Adrenal gland (tissue), 12 donors: Measurements from ENCODE around the gene SLC25A23. TPM values are rescaled to one million over a fixed set of nuclear protein-coding genes. Genes with fewer than 3 reads are reported as not detected.

Experiments
- DNase-seq, 7 donors: peaks; one replicate each; pipeline ENCODE4 v3.0.0-alpha.2; 2019 to 2020
- H3K27ac ChIP-seq, 5 donors: fragments of 200-600 bp; sonication (generic) in 4 of 5; 1 replicate in 3 of 5; 2 replicates in 2 of 5; pipeline versions ENCODE4 v1.5.1 to v1.8.0; 2016 to 2020; ENCODE audit warnings: mild to moderate bottlenecking in 1 of 5
- H3K27me3 ChIP-seq: fragments of 200-600 bp; 2 replicates; pipeline ENCODE4 v1.8.0; 2021
- H3K36me3 ChIP-seq, 2 donors: fragments of 200-600 bp; replicated peaks in 1 of 2; 1 replicate in 1 of 2; 2 replicates in 1 of 2; pipeline versions ENCODE4 v1.5.1 to v1.8.0; 2018 to 2022
- H3K4me1 ChIP-seq, 2 donors: fragments of 200-600 bp; replicated peaks in 1 of 2; 1 replicate in 1 of 2; 2 replicates in 1 of 2; pipeline versions ENCODE4 v1.5.1 to v1.8.0; 2018 to 2021
- H3K4me3 ChIP-seq, 4 donors: fragments of 200-600 bp; sonication (generic) in 3 of 4; one replicate each; pipeline ENCODE4 v1.5.1; 2016 to 2018
- H3K9me3 ChIP-seq, 3 donors: fragments of 200-600 bp; sonication (generic) in 1 of 3; replicated peaks in 1 of 3; 1 replicate in 2 of 3; 2 replicates in 1 of 3; pipeline versions ENCODE4 v1.5.1 to v1.8.0; 2016 to 2021
- POLR2A ChIP-seq, 2 donors: fragments of 450-650 bp; IDR thresholded peaks; one replicate each; pipeline ENCODE4 v1.6.1; 2017; ENCODE audit warnings: antibody characterized with exemption in 2 of 2, mild to moderate bottlenecking in 2 of 2, moderate library complexity in 1 of 2
- WGBS, 4 donors: extraction: QIAGEN DNeasy Blood & Tissue Kit in 2 of 4; methylation state at CpG; one replicate each; pipeline versions ENCODE4 v1.1.5 to v1.1.7; 2013 to 2017; 5-methylcytosine and 5-hydroxymethylcytosine counted together
- intact Hi-C, 2 donors: fragments of 100-400 bp; cut with DNase I; formaldehyde crosslinking; loops; one replicate each; pipeline versions ENCODE4 v1.14.1 to v1.15.0; 2022 to 2023
- polyA plus RNA-seq, 3 donors: library from polyadenylated mRNA; stranded (reverse); fragments of 200-250 nt in 2 of 3; fragments of 350-450 nt in 1 of 3; fragmentation: Illumina TruSeq in 1 of 3; extraction: RNeasy Lipid Tissue Mini Kit (QIAGEN cat#74804) in 1 of 3; gene quantifications; one replicate each; pipeline ENCODE4 v1.2.3, GENCODE V29; 2013 to 2014
- total RNA-seq, 9 donors: library from RNA; depleted of rRNA in 4 of 9; stranded (reverse); fragments of >200 nt in 4 of 9; fragments of 120-200 nt in 1 of 9; fragmentation: NEBNext Ultra II Directional in 1 of 9; extraction: Animal tissue kit (Norgen Biotek cat#: 25700) in 1 of 9; gene quantifications; one replicate each; pipeline versions ENCODE4 v1.1.0 to v1.2.4, GENCODE V29; 2013 to 2023
- TF ChIP-seq, protein P1 (sequence below), 6 experiments: fragments of 450-650 bp in 4 of 6; fragments of 200-600 bp in 2 of 6; sonication (generic) in 1 of 6; IDR thresholded peaks; 1 replicate in 5 of 6; 2 replicates in 1 of 6; pipeline versions ENCODE4 v1.5.1 to v1.8.0; 2016 to 2021; ENCODE audit warnings: antibody characterized with exemption in 6 of 6, mild to moderate bottlenecking in 2 of 6, moderate library complexity in 1 of 6
- donor health status: healthy with polysubstance abuse.
- donor health status: Bipolar disorder and iron deficiency.
- donor health status: DM: yes; HTN: yes; CAD: no.
- donor health status: DM: no; HTN: no; CAD: no.
- donor health status: DM: no; HTN: no; CAD: no.
- donor health status: DM: yes; HTN: yes; CAD: no.

Gene SLC25A23
- total and polyA plus RNA-seq, 12 donors = 41.2 to 189 (median 69.1) TPM

- intact Hi-C loops = no loop called here
- 88 to 91% (median 89%) methylated on average over 2 to 3 of the region's 3 CpGs for WGBS, 4 donors
These were observed 18.7 kb downstream of the SLC25A23 start for GRCh38 chr19:6440905-6441304.

DNA sequence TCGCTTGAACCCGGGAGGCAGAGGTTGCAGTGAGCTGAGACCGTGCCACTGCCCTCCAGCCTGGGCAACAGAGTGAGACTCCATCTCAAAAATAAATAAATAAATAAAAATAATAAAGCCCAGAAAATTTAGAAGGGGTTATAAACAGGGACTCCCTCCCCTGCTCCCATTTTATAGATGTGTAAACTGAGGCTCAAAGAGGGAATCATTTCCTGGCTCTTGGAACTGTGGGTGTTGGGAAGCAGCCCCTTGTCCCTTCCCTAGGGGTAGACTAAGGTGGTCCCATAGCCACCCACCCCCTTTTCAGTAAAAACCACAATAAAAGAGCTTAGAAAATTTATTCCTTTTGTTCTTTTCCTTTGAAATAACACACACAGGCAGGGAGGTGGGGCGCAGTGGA lies 19.8 kb downstream of the SLC25A23 start:
- H3K27me3 ChIP-seq = no peaks in the 10 kb centered on the region
- H3K27ac ChIP-seq = no peak overlapping the region
- intact Hi-C loops = no loop called here
- TF ChIP-seq POLR2A (IDR thresholded peaks at IDR 0.05) = no peak
- TF ChIP-seq, protein P1, sequence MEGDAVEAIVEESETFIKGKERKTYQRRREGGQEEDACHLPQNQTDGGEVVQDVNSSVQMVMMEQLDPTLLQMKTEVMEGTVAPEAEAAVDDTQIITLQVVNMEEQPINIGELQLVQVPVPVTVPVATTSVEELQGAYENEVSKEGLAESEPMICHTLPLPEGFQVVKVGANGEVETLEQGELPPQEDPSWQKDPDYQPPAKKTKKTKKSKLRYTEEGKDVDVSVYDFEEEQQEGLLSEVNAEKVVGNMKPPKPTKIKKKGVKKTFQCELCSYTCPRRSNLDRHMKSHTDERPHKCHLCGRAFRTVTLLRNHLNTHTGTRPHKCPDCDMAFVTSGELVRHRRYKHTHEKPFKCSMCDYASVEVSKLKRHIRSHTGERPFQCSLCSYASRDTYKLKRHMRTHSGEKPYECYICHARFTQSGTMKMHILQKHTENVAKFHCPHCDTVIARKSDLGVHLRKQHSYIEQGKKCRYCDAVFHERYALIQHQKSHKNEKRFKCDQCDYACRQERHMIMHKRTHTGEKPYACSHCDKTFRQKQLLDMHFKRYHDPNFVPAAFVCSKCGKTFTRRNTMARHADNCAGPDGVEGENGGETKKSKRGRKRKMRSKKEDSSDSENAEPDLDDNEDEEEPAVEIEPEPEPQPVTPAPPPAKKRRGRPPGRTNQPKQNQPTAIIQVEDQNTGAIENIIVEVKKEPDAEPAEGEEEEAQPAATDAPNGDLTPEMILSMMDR (IDR thresholded peaks at IDR 0.05) = no peak
- no peaks in the 10 kb centered on the region for H3K4me1 ChIP-seq
- H3K9me3 ChIP-seq = no peaks in the 10 kb centered on the region
- H3K36me3 ChIP-seq = no peaks in the 10 kb centered on the region
- H3K4me3 ChIP-seq = no peak overlapping the region
- no peak for DNase-seq
- WGBS, 4 donors = 70 to 86% (median 81%) methylated on average over 4 of the region's 4 CpGs

More at GRCh38 chr19:6440905-6441304, 18.7 kb downstream of the SLC25A23 start:
- DNase-seq = no peak
- Histone ChIP-seq H3K9me3 (no peaks in the 10 kb centered on the region), H3K4me1 (no peaks in the 10 kb centered on the region), H3K27ac (no peak overlapping the region), H3K27me3 (no peaks in the 10 kb centered on the region), H3K4me3 (no peak overlapping the region), H3K36me3 (no peaks in the 10 kb centered on the region)
- no peak for TF ChIP-seq POLR2A (IDR thresholded peaks at IDR 0.05)
- TF ChIP-seq, protein P1 (IDR thresholded peaks at IDR 0.05) = no peak

DNA sequence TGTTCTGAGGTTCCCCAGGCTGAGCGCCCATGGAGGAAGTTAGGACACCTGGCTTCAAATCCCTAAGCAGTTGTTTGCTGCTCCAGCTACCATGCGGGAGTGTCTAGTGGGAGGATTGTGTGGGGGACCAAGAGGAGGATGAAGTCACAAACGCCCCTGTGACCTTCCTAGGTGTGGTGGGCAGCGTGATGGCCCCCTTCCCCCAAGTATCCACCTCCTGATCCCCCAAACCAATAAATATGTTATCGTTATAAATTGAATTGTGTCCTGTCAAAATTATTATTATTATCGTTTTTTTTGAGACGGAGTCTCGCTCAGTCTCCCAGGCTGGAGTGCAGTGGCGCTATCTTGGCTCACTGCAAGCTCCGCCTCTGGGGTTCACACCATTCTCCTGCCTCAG lies 25.9 kb downstream of the SLC25A23 start, which contains the start of gene SLC25A41:
Gene SLC25A41, minus strand, starts transcription at position 101 of the 400 bp plus-strand sequence. Its CDS starts 70 bp downstream, at position 31.
- 86 to 94% (median 89%) methylated on average over 9 to 10 of the region's 10 CpGs for WGBS, 4 donors
- TF ChIP-seq, protein P1 (IDR thresholded peaks at IDR 0.05) = no peak
- no peak for TF ChIP-seq POLR2A (IDR thresholded peaks at IDR 0.05)

DNA sequence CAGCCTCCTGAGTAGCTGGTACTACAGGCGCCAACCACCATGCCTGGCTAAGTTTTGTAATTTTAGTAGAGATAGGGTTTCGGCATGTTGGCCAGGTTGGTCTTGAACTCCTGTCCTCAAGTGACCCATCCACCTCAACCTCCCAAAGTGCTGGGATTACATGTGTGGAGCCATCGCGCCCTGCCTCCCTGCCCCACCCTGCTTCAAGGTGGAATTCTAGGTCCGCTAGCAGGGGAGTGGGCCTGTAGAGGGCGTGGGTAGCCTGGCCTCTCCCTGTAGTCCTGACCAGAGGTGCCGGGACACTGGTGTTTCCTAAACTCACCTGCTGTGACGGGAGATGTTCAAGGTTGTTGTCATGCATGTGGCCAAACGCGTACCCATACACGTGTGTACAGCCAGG lies 26.4 kb downstream of the SLC25A23 start:
- Histone ChIP-seq H3K27me3 (no peaks in the 10 kb centered on the region), H3K36me3 (no peaks in the 10 kb centered on the region), H3K9me3 (no peaks in the 10 kb centered on the region), H3K4me3 (no peak overlapping the region), H3K27ac (no peak overlapping the region), H3K4me1 (no peaks in the 10 kb centered on the region)
- intact Hi-C loops = no loop called here
- 86 to 96% (median 90%) methylated on average over 3 to 11 of the region's 11 CpGs for WGBS, 4 donors
- no peak for TF ChIP-seq POLR2A (IDR thresholded peaks at IDR 0.05)
- TF ChIP-seq, protein P1 (IDR thresholded peaks at IDR 0.05) = no peak
- no peak for DNase-seq

More for the DNA sequence above, 25.9 kb downstream of the SLC25A23 start, which contains the start of gene SLC25A41:
- no peaks in the 10 kb centered on the region for H3K27me3 ChIP-seq
- no peak within 1 kb of the TSS for H3K27ac ChIP-seq
- H3K4me1 ChIP-seq = no peaks in the 10 kb centered on the region
- DNase-seq = no peak
- intact Hi-C loops = no loop called here
- no peaks in the 10 kb centered on the region for H3K36me3 ChIP-seq
- no peaks in the 10 kb centered on the region for H3K9me3 ChIP-seq
- no peak within 1 kb of the TSS for H3K4me3 ChIP-seq
